HFFc6 (cell line): Measurements from ENCODE around the gene NAALADL2. TPM values are rescaled to one million over a fixed set of nuclear protein-coding genes. Genes with fewer than 3 reads are reported as not detected.

ENCODE experiments used
- DNase-seq: peaks from one replicate; pipeline ENCODE4 v3.0.0-alpha.2; 2018
- H3K27ac Mint-ChIP-seq: 2 replicates; pipeline ENCODE4 v1.8.0; 2020; ENCODE audit warnings: mild to moderate bottlenecking, mixed read lengths
- H3K27me3 Mint-ChIP-seq: 2 replicates; pipeline ENCODE4 v1.8.0; 2021; ENCODE audit warnings: mild to moderate bottlenecking, moderate library complexity, mixed read lengths; ENCODE audit not compliant: insufficient read depth
- H3K36me3 Mint-ChIP-seq: 2 replicates; pipeline ENCODE4 v1.8.0; 2021; ENCODE audit warnings: low read depth, mixed read lengths
- H3K4me1 Mint-ChIP-seq: 2 replicates; pipeline ENCODE4 v1.8.0; 2020; ENCODE audit warnings: low read depth, mixed read lengths
- H3K4me3 Mint-ChIP-seq: 2 replicates; pipeline ENCODE4 v1.8.0; 2020; ENCODE audit warnings: mild to moderate bottlenecking, moderate library complexity, mixed read lengths
- H3K9me3 Mint-ChIP-seq: 2 replicates; pipeline ENCODE4 v1.8.0; 2020; ENCODE audit warnings: mild to moderate bottlenecking, mixed read lengths
- CTCF ChIP-seq: fragments of 200-600 bp; sonication (generic); IDR thresholded peaks from 2 replicates; pipeline ENCODE4 v1.5.0; 2021; ENCODE audit warnings: antibody characterized with exemption, mild to moderate bottlenecking
- total RNA-seq, 6 experiments: library from RNA; stranded (reverse); fragmentation: NEBNext Ultra II Directional; extraction: Animal tissue kit (Norgen Biotek cat#: 25700); gene quantifications; 2 replicates in 1 of 6; 3 replicates in 5 of 6; pipeline ENCODE4 v1.2.3, GENCODE V29; 2021

NAALADL2 gene
- total RNA-seq, 6 experiments from 2014 or later, result 12.0 to 15.2 (median 12.3) TPM

GRCh38 chr3:174869448-174869847 is 10.3 kb downstream of the NAALADL2 start:
- H3K27me3 Mint-ChIP-seq, result no peaks in the 10 kb centered on the region; the same call in 1 of the 2 replicates
- no peaks in the 10 kb centered on the region for H3K36me3 Mint-ChIP-seq
- no peaks in the 10 kb centered on the region for H3K9me3 Mint-ChIP-seq
- no peaks in the 10 kb centered on the region for H3K4me1 Mint-ChIP-seq
- H3K4me3 Mint-ChIP-seq, result no peak overlapping the region
- no peak for TF ChIP-seq CTCF
- no peak for DNase-seq
- no peak overlapping the region for H3K27ac Mint-ChIP-seq

- no peaks in the 10 kb centered on the region for H3K4me1 Mint-ChIP-seq
- TF ChIP-seq CTCF, result no peak
- H3K27me3 Mint-ChIP-seq, result no peaks in the 10 kb centered on the region; the same call in 1 of the 2 replicates
- H3K4me3 Mint-ChIP-seq, result no peak overlapping the region
- H3K9me3 Mint-ChIP-seq, result no peaks in the 10 kb centered on the region
- no peaks in the 10 kb centered on the region for H3K36me3 Mint-ChIP-seq
- no peak overlapping the region for H3K27ac Mint-ChIP-seq
- no peak for DNase-seq
Measured at GRCh38 chr3:174873832-174874657, 14.9 kb downstream of the NAALADL2 start.

GRCh38 chr3:174882789-174883188 is 23.7 kb downstream of the NAALADL2 start:
- no peaks in the 10 kb centered on the region for H3K27me3 Mint-ChIP-seq
- no peaks in the 10 kb centered on the region for H3K9me3 Mint-ChIP-seq
- H3K4me1 Mint-ChIP-seq, result peaks cover 10% of the 10 kb centered on the region
- H3K36me3 Mint-ChIP-seq, result no peaks in the 10 kb centered on the region
- no peak for TF ChIP-seq CTCF
- H3K4me3 Mint-ChIP-seq, result no peak overlapping the region
- H3K27ac Mint-ChIP-seq, result no peak overlapping the region
- no peak for DNase-seq

GRCh38 chr3:174883881-174884675 is 24.9 kb downstream of the NAALADL2 start:
- Mint-ChIP-seq H3K36me3 (no peaks in the 10 kb centered on the region), H3K9me3 (no peaks in the 10 kb centered on the region), H3K27ac (no peak overlapping the region), H3K4me3 (no peak overlapping the region), H3K27me3 (no peaks in the 10 kb centered on the region), H3K4me1 (peaks cover 10% of the 10 kb centered on the region)
- no peak for TF ChIP-seq CTCF
- DNase-seq, result no peak

GRCh38 chr3:174884776-174885568 is 25.8 kb downstream of the NAALADL2 start:
- TF ChIP-seq CTCF, result no peak
- Mint-ChIP-seq H3K27me3 (no peaks in the 10 kb centered on the region), H3K9me3 (no peaks in the 10 kb centered on the region), H3K4me1 (peaks cover 10% of the 10 kb centered on the region), H3K36me3 (no peaks in the 10 kb centered on the region), H3K4me3 (no peak overlapping the region), H3K27ac (no peak overlapping the region)
- no peak for DNase-seq
